ENCODE measurements around the gene NLRP9. TPM values are rescaled to one million over a fixed set of nuclear protein-coding genes. Genes with fewer than 3 reads are reported as not detected.

NLRP9 gene
- total and polyA plus RNA-seq, 2 of the 8 experiments (the other 6 are each of a cell fraction or from before 2014, with no cell fraction given), result not detected

DNA sequence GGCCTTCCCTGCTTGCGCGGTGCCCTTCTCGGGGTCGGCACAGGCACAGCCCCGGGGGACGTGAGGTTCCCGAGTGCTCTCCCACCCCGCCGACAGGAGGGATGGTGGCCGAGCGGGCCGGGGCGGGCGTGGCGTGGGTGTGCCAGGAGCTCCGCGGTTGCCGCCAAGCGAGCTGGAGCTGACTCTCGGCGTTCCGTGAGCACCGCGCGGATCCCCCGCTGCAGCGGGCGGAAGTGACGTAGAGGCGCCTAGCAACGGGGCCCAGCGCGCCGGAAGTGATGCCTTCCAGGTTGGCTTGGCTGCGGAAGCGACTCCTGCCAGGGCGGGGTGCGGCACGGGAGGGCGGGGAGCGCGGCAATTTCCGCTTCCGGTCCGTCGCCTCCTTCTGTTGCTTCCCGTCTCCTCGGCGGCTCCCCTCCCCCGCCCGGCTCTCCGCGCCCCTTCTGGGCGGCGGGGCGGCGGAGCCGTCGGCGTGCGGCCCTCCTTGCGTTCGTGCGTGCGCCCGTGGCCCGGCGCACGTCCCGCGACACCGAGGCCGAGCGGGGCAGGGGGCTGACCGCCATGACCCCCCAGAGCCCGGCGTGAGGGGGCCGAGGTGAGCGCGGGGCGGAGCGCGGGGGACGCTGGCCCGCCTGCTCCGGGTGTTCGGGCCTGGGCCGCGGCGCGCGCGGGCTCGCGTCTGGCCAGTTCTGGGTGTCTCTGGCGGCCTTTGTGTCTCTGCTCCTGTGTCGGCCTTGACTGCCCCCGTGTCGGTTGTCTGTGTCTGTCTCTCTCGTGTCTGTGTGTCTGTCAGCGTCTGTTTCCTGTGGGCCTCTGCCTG, 63.2 kb downstream of the NLRP9 start, which contains the start of gene EPN1 (continued):
- TF ChIP-seq, protein P1, sequence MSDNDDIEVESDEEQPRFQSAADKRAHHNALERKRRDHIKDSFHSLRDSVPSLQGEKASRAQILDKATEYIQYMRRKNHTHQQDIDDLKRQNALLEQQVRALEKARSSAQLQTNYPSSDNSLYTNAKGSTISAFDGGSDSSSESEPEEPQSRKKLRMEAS (IDR thresholded peaks at IDR 0.05), result peak; percentile 18; the same call in 1 of the 2 replicates
- TF ChIP-seq, protein P2, sequence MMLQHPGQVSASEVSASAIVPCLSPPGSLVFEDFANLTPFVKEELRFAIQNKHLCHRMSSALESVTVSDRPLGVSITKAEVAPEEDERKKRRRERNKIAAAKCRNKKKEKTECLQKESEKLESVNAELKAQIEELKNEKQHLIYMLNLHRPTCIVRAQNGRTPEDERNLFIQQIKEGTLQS (IDR thresholded peaks at IDR 0.05; ENCODE audit: insufficient read depth, low read depth, low read length), result no peak
- TF ChIP-seq EGR1 (IDR thresholded peaks at IDR 0.05; ENCODE audit: borderline replicate concordance, low read depth, low read length), result peak; percentile 75; the same call in 1 of the 2 replicates
- no peak for TF ChIP-seq CEBPB (IDR thresholded peaks at IDR 0.05; ENCODE audit: low read depth, low read length)
- TF ChIP-seq, protein P3, sequence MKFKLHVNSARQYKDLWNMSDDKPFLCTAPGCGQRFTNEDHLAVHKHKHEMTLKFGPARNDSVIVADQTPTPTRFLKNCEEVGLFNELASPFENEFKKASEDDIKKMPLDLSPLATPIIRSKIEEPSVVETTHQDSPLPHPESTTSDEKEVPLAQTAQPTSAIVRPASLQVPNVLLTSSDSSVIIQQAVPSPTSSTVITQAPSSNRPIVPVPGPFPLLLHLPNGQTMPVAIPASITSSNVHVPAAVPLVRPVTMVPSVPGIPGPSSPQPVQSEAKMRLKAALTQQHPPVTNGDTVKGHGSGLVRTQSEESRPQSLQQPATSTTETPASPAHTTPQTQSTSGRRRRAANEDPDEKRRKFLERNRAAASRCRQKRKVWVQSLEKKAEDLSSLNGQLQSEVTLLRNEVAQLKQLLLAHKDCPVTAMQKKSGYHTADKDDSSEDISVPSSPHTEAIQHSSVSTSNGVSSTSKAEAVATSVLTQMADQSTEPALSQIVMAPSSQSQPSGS (IDR thresholded peaks at IDR 0.05; ENCODE audit: low read length), result no peak; the same call in 1 of the 2 replicates
- no peak for TF ChIP-seq NANOG (IDR thresholded peaks at IDR 0.05; ENCODE audit: insufficient read depth, low read depth, low read length, poor library complexity, severe bottlenecking)
- peak; percentile 62 for TF ChIP-seq ASH2L (IDR thresholded peaks at IDR 0.05; ENCODE audit: low read length)
- TF ChIP-seq BACH1 (IDR thresholded peaks at IDR 0.05; ENCODE audit: low read length), result no peak; the same call in 1 of the 2 replicates
- no peak for TF ChIP-seq TCF12 (IDR thresholded peaks at IDR 0.05; ENCODE audit: low read depth, low read length)
- TF ChIP-seq CREB1 (IDR thresholded peaks at IDR 0.05), result peak; percentile 95
- no peak for TF ChIP-seq SIRT6 (IDR thresholded peaks at IDR 0.05; ENCODE audit: low read length)
- peak; percentile 88 for TF ChIP-seq POLR2AphosphoS5 (IDR thresholded peaks at IDR 0.05; ENCODE audit: low read depth, low read length)
- TF ChIP-seq RAD21 (IDR thresholded peaks at IDR 0.05 in 1 of 2, conservative IDR thresholded peaks at IDR 0.05 in 1 of 2; ENCODE audit: low read depth in 2 of 2, low read length in 2 of 2), result no peak
- no peak for TF ChIP-seq SUZ12 (IDR thresholded peaks at IDR 0.05; ENCODE audit: low read length)
- no peak for TF ChIP-seq NRF1 (IDR thresholded peaks at IDR 0.05; ENCODE audit: low read depth, low read length)
- no peak for TF ChIP-seq BCL11A (IDR thresholded peaks at IDR 0.05; ENCODE audit: low read depth in 2 of 2, low read length in 2 of 2)

All from H1 (cell line).